GM10847 (cell line): ENCODE results near the gene KRTAP10-12.

Experiments used
- POLR2A ChIP-seq: IDR thresholded peaks from 2 replicates; pipeline ENCODE4 v1.6.1; 2011; ENCODE audit not compliant: insufficient read length; ENCODE audit errors: extremely low read depth

Gene KRTAP10-12

GRCh38 chr21:44686843-44687561 lies 10.0 kb upstream of the KRTAP10-12 start:
- no peak for TF ChIP-seq POLR2A

- no peak for TF ChIP-seq POLR2A
Observed at GRCh38 chr21:44687671-44688070, 9.3 kb upstream of the KRTAP10-12 start.

- TF ChIP-seq POLR2A, result no peak
Observed at GRCh38 chr21:44691686-44692085, 5.3 kb upstream of the KRTAP10-12 start.

- TF ChIP-seq POLR2A, result no peak
Observed at GRCh38 chr21:44692798-44693512, 4.0 kb upstream of the KRTAP10-12 start.

GRCh38 chr21:44694776-44695175 lies 2.2 kb upstream of the KRTAP10-12 start:
- no peak for TF ChIP-seq POLR2A

- TF ChIP-seq POLR2A, result no peak
Observed at GRCh38 chr21:44695184-44695583, 1.8 kb upstream of the KRTAP10-12 start.

- no peak for TF ChIP-seq POLR2A
Observed at GRCh38 chr21:44695641-44696040, 1.3 kb upstream of the KRTAP10-12 start.

- no peak for TF ChIP-seq POLR2A
Observed at GRCh38 chr21:44696572-44696971, 400 bp upstream of the KRTAP10-12 start.

GRCh38 chr21:44697811-44698734 lies 1.1 kb downstream of the KRTAP10-12 start:
- no peak for TF ChIP-seq POLR2A

- TF ChIP-seq POLR2A, result no peak
Observed at GRCh38 chr21:44699502-44700001, 2.6 kb downstream of the KRTAP10-12 start.

- no peak for TF ChIP-seq POLR2A
Observed at GRCh38 chr21:44700101-44701022, 3.4 kb downstream of the KRTAP10-12 start.

- no peak for TF ChIP-seq POLR2A
Observed at GRCh38 chr21:44701023-44701400, 4.0 kb downstream of the KRTAP10-12 start.

GRCh38 chr21:44701541-44701940 lies 4.6 kb downstream of the KRTAP10-12 start:
- TF ChIP-seq POLR2A, result no peak

GRCh38 chr21:44702111-44702972 lies 5.4 kb downstream of the KRTAP10-12 start:
- TF ChIP-seq POLR2A, result no peak
